ENCODE data around the gene PARP3.

Gene PARP3

DNA sequence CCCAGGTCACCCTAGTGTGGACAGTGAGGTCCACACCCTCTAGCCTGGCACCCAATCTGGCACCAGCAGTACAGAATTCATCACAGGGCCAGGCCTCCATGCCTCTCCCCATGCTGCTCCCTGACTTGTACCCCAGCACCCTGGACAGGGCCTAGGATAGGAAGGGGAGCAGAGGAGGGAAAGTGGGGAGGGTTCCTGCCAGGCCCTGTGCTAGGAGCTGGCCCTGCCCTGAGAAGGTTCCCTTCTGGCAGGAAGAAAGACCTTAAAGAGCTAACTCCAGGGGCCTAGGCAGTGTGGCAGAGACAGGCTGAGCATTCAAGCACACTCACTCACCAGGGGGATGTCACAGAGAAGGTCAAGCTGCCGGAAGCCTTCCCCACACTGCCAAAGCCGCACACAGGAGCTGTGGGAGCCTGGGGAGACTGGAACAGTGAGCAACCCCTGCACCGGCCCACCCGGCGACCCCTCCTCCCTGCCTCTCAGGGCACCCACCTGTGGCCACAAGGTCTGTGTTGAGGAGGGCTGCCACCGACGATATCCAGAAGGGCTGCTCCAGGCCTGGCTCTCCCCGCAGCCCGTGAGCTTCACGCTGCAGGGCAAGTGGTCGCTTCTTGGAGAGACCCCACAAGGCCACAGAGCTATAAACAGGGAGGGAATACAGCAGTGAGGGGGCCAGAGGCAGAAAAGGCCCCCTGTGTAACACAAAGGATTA is 7.9 kb upstream of the PARP3 start:
- no peak for DNase-seq (ENCODE audit: low spot score)

DNA sequence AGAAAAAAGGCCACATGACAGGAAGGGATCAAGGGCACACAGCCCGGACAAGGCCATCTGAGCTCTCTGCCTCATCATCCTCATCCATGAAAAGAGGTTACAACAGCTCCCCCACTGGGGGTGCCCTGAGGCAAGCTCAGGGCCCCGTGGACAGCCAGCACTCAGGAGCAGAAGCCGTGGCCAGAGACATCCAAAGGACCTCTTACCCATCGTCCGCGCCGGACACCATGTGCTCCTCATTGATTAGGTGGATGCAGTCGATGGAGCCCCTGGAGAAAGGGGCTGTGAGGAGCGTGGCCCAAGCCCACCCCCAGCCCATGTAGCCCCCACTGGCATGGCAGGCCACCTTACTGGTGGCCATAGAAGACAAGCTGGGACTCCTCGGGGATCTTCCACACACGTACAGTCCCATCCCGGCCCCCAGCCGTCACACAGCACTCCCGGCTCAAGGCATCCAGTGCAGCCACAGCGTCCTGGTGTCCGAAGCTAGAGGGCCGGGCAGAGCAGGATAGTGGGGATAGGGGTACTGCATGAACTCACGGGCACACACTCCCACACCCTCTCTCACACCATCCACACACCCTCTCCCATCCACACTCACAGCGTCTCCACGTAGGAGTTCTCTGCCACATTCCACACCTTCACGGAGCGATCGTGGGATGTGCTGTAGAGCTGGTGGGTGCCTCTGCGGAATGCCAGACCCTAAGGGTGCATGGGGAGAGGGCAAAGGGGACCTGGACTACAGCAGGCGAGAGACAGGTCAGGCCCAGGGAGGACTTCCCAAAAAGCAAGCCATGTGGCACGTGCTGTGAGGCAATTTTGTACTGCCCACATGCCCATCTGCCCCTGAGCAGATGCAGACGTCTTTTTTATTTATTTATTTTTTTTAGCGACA is 6.9 kb upstream of the PARP3 start:
- DNase-seq (ENCODE audit: low spot score): no peak

DNA sequence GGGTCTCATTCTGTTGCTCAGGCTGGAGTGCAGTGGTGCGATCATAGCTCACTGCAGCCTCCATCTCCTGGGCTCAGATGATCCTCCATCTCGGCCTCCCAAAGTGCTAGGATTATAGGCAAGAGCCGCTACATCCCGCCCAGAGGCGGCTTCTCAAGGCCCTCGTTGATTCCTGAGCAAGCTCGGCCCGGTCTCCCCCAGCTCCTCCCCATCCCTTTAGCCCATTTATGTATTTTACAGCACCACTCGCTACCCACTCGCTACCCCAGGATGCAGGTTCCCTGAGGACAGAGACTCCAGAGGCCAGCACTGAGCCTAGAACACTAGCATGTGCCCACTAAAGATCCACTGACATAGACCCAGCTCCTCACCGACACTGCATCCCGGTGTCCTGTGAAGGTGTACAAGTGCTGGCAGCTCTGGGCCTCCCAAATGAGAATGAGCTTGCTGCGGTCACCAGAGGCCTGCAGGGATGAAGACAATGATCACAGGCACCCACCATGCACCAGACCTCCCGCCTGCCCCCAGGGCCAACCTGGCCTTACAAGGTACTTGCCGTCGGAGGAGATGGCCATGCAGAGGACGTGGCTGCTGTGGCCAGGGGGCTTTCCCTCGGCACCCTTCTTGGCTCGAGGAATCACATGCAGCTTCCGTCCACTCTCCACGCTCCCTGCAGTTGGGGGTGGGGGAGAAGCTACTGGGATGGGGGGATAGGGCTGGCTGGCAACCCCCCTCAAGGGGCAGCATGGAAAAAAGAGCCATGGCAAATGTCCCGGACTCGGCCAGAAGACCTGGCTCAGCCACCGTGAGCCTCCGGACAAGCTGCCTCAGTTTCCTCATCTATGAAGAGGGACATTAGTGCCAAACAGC is 6.0 kb upstream of the PARP3 start:
- no peak for DNase-seq (ENCODE audit: low spot score)

DNA sequence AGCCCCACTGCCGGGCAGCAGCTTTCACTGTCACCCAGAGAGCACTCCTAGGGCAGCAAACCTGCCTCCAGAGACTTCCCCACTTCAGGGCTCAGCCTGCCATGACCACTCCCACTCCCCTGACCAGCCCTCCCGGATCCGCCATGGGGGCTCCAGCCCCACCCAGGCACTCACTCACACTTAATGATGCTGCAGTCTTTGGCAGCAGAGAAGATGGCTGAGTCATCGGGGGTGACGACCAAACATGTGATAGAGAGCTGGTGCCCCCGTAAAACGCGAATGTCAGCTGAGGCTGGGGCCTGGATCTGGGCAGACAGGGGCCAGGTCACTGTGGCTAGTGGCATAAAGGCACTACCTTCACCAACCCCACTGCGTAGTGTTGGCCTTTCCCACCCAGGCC is 5.1 kb upstream of the PARP3 start:
- no peak for DNase-seq (ENCODE audit: low spot score)

DNA sequence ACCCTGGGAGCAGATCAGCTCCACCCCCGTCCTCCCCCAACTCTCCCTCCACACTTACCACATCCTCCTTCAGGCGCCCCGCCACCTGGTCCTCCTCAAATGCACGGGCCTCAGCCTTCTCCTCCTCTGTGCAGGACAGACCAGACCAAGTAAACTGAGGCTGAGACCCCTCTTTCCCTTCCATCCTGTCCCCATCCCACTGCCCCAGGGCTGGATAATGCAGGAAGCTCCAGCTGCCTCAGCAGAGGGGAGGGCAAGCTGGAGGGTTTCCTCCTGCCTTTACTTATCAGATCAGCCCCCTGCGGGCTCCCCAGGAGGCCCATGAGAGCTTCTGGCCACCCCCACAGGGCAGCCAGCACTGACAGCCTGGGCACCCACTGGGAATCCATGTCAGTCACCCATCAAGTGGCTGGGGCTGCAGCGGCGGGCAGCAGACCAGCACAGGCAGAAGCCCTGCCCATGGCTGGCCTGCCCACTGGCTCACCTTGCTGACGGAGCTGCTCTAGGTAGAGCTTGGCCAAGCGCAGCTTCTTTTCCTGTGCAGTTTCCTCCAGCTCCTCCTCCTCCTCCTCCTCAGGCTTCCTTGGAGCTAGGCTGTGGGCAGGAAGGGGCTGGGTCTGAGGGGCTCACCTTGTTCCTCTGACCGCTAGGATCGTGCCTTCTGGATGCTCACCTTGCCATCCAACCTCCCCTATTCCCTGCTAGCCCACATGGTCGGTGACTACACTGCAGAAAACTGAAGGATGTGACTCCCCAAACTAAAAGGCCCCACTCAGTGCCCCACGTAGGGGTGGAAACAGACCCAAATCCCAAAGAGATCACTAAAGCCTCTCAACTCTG is 4.3 kb upstream of the PARP3 start:
- no peak for DNase-seq (ENCODE audit: low spot score)

DNA sequence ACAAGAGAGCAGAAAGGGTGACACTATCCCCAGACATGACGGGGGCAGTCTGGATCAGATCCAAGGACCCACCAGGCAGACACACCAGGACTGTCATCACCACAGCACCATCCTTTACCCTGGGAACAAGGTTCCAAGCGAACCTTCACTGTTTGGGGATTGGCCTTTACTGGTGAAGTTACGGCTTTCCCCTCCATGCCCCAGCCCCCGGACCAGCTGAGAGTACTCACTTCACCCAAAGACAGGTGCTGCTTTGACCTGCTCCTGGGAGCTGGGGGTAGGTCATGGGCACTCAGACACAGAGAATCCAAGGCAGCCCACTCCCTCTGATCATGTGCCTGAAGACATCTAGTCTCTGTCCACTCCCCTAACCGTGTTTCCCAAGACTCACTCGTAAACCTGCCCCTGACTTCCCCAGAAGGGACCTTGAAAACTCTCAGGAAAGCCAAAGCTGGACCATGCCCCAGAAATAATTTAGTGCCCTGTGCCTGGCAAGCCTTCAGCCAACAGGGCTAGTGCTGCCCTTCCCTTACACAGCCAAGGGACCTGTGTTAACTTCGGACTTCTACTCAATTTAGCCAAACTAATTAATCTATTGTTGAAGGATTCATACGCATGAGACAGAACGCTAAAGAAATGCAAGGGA is 3.3 kb upstream of the PARP3 start:
- DNase-seq (ENCODE audit: low spot score): no peak

DNA sequence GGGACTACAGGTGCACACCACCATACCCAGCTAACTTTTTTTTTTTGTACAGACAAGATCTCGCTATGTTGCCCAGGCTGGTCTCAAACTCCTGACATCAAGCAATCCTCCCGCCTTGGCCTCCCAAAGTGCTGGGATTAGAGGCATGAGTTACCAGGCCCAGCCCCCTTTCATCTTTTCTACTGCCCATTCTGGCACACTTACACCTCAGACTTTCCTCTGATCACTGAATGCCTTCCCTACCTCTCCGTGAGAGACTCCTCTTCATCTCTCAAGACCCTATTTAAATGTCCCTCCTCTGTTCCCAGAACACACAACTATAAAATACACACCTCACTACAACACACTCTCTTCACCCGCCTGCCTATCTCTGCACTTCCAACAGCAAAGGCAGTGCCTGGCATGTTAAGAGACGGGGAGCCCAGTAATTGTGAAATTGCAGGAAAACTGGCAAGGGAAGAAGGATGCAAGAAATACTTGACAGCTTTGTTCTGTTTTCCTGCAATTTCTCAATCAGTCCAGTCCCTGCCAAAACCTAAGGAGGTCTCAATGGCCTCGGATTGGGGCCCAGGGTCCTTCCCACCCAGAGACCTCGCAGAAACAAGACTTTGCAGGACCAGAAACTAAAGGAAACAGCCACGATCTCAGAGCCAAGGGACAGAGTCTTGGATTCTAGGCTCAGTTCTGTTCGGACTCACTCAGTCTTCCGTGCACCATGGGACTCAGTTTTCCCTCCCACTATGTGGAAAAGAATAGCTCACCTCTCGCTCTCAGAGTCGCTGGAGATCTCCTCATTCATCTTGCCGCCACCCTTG is 1.3 kb upstream of the PARP3 start:
- no peak for DNase-seq (ENCODE audit: low spot score)

DNA sequence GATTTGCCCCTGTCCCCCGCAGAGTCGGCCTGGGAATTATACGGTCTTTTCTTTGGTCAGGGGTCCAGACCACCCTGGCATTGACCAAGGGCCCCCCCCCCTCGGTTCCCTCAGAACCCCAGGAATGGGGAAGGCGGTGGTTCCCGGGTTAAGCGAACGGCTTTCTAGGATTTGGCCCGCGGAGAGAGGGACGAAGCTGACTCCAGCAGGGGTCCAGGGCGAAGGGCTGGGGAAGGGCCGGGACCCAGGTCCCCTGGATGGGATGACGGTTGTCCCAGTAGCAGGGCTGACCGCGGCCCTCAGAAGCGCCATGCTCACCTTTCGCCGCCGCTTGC is 733 bp upstream of the PARP3 start:
- DNase-seq (ENCODE audit: low spot score): no peak

DNA sequence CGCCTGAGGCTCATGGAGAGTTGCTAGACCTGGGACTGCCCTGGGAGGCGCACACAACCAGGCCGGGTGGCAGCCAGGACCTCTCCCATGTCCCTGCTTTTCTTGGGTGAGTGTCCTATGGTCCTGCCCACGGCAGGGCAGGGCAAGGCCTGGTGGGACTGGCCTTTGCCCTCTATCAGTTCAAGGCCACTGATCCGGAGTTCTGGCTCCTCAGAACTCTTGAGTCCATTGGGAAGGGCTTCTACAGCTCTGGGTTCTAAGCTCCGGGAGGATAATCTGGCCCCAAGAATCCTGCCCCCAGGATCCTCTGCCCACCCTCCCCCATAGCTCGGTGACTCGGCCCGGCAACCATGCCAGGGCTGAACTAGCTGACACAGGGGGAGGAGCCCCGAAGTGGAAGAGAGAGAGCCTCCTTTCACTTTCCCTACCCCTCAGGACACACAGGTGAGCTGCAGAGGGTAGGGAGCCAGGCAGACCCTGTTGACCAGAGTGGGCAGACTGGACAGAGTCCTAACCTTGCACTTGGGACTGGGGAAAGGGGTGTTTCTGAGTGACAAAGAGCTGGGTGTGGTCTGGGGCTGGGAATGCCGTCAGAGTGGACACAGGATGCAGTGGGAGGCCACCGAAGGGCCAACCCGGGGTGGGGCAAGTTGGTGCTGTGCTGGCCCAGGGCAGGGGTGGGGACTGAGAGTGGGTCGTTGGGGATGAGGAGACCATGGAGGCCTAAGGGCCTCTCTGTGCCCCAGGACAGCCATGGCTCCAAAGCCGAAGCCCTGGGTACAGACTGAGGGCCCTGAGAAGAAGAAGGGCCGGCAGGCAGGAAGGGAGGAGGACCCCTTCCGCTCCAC is 664 bp downstream of the PARP3 start:
- no peak for DNase-seq (ENCODE audit: low spot score)

DNA sequence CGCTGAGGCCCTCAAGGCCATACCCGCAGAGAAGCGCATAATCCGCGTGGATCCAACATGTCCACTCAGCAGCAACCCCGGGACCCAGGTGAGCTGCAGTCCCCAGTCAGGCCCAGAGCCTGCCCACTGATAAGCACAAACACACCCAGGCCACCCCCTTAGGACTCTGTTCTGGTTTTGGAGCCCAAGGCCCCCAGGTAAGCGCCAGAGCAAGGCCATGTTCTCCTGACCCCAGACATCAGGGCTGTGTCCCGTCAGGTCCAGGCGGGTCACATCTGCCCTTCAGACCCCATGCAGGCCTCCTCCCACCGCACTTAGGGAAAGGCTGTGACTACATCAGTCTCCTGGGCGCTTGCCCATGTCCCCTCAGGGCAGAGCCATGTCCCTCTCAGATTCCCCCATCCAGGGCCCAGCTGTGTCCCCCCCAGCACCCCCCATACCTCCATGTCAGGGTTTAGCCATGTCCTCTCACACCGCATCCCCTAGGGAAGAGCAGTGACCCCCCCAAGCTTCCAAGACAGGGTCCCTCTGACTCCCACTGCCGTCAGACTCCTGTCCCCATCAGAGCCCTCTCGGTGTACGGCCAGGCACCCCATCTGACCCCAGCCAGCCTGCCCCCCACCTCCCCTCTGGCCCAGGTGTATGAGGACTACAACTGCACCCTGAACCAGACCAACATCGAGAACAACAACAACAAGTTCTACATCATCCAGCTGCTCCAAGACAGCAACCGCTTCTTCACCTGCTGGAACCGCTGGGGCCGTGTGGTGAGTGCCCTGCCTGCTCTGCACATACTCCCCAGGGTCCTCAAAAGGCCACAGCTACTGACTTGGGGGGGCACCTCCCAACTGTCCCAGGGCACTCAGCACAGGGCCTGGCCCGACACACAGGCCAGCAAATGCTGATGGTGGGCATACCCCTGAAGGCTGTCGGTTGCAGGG is 1.6 kb downstream of the PARP3 start:
- DNase-seq (ENCODE audit: low spot score): no peak

DNA sequence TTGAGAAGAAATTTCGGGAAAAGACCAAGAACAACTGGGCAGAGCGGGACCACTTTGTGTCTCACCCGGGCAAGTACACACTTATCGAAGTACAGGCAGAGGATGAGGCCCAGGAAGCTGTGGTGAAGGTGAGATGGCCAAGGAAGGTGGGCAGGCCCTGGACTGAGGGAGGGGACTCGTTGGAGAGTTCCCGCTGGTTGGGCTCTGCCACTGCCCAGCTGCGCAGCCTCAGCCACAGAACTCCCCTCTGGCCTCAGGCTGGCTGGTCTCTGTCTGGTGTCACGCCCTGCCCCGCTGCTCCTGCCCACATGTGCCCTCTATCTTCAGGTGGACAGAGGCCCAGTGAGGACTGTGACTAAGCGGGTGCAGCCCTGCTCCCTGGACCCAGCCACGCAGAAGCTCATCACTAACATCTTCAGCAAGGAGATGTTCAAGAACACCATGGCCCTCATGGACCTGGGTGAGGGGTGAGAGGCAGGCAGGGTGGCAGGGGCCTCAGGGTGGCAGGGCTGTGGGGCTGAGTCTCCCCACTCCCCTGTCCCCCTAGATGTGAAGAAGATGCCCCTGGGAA is 2.4 kb downstream of the PARP3 start:
- DNase-seq (ENCODE audit: low spot score): no peak

DNA sequence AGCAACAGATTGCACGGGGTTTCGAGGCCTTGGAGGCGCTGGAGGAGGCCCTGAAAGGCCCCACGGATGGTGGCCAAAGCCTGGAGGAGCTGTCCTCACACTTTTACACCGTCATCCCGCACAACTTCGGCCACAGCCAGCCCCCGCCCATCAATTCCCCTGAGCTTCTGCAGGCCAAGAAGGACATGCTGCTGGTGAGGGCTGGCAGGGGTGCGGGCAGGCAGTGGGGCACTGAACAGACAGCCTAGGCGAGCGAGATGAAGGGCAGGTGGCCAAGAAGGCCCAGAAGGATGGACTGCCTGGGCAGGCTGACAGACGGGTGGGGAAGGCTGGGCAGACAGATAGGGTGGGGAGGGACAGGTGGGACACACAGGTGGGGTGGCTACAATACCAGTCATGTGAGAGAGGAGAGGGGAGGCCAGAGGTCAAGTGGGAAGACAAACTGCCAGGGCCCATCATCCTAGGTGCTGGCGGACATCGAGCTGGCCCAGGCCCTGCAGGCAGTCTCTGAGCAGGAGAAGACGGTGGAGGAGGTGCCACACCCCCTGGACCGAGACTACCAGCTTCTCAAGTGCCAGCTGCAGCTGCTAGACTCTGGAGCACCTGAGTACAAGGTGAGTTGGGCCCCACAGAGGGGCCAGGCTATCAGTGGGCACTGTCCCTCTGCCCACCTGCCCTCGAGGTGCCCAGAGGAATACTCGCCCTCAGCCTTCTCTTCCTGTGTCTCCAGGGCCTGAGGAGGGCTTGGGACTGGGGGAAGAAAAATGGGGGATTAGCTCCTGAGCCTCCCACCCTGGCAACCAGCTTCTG is 3.1 kb downstream of the PARP3 start:
- DNase-seq (ENCODE audit: low spot score): no peak

DNA sequence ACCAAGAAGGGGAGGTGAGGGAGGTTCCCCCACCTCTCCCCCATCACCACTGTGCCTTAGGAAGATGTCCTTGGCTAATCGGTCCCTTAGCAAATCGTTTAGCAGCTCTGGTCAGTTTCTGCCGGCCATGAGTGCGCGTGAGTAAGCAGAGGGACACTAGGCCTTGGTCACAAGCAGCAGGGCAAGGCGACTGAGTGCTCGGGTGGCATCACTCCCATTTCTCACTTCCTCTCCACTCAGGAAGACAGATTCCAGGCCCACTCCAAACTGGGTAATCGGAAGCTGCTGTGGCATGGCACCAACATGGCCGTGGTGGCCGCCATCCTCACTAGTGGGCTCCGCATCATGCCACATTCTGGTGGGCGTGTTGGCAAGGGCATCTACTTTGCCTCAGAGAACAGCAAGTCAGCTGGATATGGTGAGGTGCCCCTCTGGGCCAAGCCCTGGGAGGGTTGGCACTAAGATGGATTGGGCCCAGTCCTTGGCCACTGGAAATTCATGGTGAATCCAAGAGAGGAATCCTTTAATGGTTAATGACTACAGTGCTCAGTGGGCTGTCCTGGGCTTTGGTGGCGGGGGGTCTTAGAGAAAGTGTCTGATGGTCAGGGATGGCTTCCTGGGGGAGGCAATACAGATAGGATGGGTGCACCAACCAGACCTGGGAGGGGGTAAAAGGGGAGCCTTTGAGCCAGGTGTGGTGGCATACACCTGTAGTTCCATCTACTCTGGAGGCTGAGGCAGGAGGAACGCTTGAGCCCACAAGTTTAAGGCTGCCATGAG is 4.0 kb downstream of the PARP3 start:
- no peak for DNase-seq (ENCODE audit: low spot score)

DNA sequence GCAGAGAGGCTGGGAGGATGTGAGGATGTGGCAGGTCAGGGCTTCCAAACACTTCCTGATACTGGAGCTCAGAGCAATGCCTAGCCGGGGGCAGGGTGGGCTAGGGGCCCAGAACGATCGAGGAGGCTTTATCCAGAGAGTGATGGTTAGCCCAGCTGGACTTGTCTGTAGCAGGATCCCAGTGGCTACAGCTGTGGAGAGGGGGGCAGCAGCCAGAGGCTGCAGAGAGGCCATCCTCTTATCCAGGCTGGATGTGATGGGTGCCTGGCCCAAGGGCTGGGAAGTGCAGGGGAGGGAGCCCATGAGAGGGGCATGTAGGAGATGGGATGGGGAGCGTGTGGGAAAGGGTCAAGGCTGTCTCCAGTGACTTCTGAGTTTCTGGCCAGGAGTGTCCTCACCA is 4.6 kb downstream of the PARP3 start:
- DNase-seq (ENCODE audit: low spot score): no peak

DNA sequence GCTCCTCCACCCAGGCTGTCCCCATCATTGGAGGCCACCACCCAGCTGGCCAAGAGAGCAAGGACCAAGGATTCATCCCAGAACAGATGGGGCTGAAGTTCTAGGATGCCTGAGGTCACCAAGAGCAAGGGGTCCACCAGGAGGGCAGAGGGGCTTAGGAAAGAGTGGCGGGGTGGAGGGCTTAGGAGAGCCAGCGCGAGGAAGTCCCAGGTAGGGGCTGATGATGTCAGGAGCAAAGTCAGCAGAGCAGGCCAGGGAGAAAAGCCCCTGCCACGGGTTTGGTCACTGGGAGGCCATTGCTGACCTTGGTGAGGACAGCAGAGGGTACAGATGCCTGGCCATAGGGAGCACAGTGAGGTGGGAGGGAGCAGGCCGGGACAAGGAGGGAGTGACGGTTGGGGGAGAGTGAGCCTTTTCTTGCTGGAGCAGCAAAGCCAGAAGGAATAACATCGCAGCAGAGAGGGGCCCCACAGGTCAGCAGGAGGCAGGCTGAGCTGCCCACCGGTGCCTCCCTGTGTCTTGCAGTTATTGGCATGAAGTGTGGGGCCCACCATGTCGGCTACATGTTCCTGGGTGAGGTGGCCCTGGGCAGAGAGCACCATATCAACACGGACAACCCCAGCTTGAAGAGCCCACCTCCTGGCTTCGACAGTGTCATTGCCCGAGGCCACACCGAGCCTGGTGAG is 5.2 kb downstream of the PARP3 start:
- DNase-seq (ENCODE audit: low spot score): no peak

All from pons (tissue), 1 donor.